Measurements from ENCODE around the gene TMEM95. TPM values are rescaled to one million over a fixed set of nuclear protein-coding genes. Genes with fewer than 3 reads are reported as not detected.

The TMEM95 gene
- total and polyA plus RNA-seq, 4 donors = not detected

GRCh38 chr17:7406235-7406825, 51.4 kb downstream of the TMEM95 start (continued):
- TF ChIP-seq, protein P1, sequence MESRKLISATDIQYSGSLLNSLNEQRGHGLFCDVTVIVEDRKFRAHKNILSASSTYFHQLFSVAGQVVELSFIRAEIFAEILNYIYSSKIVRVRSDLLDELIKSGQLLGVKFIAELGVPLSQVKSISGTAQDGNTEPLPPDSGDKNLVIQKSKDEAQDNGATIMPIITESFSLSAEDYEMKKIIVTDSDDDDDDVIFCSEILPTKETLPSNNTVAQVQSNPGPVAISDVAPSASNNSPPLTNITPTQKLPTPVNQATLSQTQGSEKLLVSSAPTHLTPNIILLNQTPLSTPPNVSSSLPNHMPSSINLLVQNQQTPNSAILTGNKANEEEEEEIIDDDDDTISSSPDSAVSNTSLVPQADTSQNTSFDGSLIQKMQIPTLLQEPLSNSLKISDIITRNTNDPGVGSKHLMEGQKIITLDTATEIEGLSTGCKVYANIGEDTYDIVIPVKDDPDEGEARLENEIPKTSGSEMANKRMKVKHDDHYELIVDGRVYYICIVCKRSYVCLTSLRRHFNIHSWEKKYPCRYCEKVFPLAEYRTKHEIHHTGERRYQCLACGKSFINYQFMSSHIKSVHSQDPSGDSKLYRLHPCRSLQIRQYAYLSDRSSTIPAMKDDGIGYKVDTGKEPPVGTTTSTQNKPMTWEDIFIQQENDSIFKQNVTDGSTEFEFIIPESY (IDR thresholded peaks at IDR 0.05) = no peak
- TF ChIP-seq RXRA (IDR thresholded peaks at IDR 0.05) (no peak), RAD21 (IDR thresholded peaks at IDR 0.05) (no peak), GABPA (IDR thresholded peaks at IDR 0.05 in 1 of 2, conservative IDR thresholded peaks at IDR 0.05 in 1 of 2) (no peak), HNF4G (IDR thresholded peaks at IDR 0.05) (no peak), TAF1 (conservative IDR thresholded peaks at IDR 0.05) (no peak), FOXA1 (IDR thresholded peaks at IDR 0.05) (no peak)
- TF ChIP-seq, protein P2, sequence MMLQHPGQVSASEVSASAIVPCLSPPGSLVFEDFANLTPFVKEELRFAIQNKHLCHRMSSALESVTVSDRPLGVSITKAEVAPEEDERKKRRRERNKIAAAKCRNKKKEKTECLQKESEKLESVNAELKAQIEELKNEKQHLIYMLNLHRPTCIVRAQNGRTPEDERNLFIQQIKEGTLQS (IDR thresholded peaks at IDR 0.05) = no peak

Small RNA genes within 50 kb of the gene (small RNA-seq; reads per million reads assigned to genes)
- not detected for gene AC026954.2

Other genes with a start within 250 kb of the TMEM95 start
Only the 30 nearest of the 36 such genes appear.
- gene ASGR1, start 175.8 kb upstream of the TMEM95 start, total RNA-seq = 100 to 1,000 TPM; 127 to 401 TPM
- gene ASGR1, start 175.8 kb upstream of the TMEM95 start, polyA plus RNA-seq = 100 to 1,000 TPM; 541 to 728 TPM
- gene DLG4, start 135.3 kb upstream of the TMEM95 start, total RNA-seq = 1 to 10 TPM; 2.1 to 5.7 TPM
- gene DLG4, start 135.3 kb upstream of the TMEM95 start, polyA plus RNA-seq = 1 to 10 TPM in 1 of 2 donors, under 1 TPM in 1; 0.40 to 1.6 TPM
- 1,000 to 10,000 TPM in 1 of 2 donors, 100 to 1,000 TPM in 1; 185 to 1,110 TPM for gene ACADVL, start 135.2 kb upstream of the TMEM95 start, total RNA-seq
- 1,000 to 10,000 TPM; 1,107 to 1,301 TPM for gene ACADVL, start 135.2 kb upstream of the TMEM95 start, polyA plus RNA-seq
- 10 to 100 TPM; 16.7 to 24.5 TPM for gene DVL2, start 120.6 kb upstream of the TMEM95 start, total RNA-seq
- gene DVL2, start 120.6 kb upstream of the TMEM95 start, polyA plus RNA-seq = 1 to 10 TPM; 3.4 to 5.9 TPM
- gene PHF23, start 115.7 kb upstream of the TMEM95 start, total RNA-seq = 10 to 100 TPM; 14.6 to 15.8 TPM
- 10 to 100 TPM; 14.0 to 18.3 TPM for gene PHF23, start 115.7 kb upstream of the TMEM95 start, polyA plus RNA-seq
- gene GABARAP, start 112.7 kb upstream of the TMEM95 start, total RNA-seq = 10 to 100 TPM; 74.4 to 88.4 TPM
- 100 to 1,000 TPM; 322 to 489 TPM for gene GABARAP, start 112.7 kb upstream of the TMEM95 start, polyA plus RNA-seq
- gene CTDNEP1, start 103.4 kb upstream of the TMEM95 start, total RNA-seq = 10 to 100 TPM; 15.2 to 21.9 TPM
- gene CTDNEP1, start 103.4 kb upstream of the TMEM95 start, polyA plus RNA-seq = 10 to 100 TPM; 11.0 to 28.6 TPM
- gene ELP5, start 102.9 kb upstream of the TMEM95 start, total RNA-seq = 10 to 100 TPM; 19.3 to 24.1 TPM
- 10 to 100 TPM; 29.1 to 38.4 TPM for gene ELP5, start 102.9 kb upstream of the TMEM95 start, polyA plus RNA-seq
- gene CLDN7, start 92.7 kb upstream of the TMEM95 start, total RNA-seq = 10 to 100 TPM in 1 of 2 donors, 1 to 10 TPM in 1; 3.0 to 20.2 TPM
- 10 to 100 TPM; 19.1 to 35.0 TPM for gene CLDN7, start 92.7 kb upstream of the TMEM95 start, polyA plus RNA-seq
- 10 to 100 TPM in 1 of 2 donors, 1 to 10 TPM in 1; 1.2 to 10.6 TPM for gene SLC2A4, start 73.4 kb upstream of the TMEM95 start, total RNA-seq
- gene SLC2A4, start 73.4 kb upstream of the TMEM95 start, polyA plus RNA-seq = 1 to 10 TPM in 1 of 2 donors, under 1 TPM in 1; 0.42 to 1.9 TPM
- gene YBX2, start 60.5 kb upstream of the TMEM95 start, total RNA-seq = under 1 TPM; 0.61 to 0.75 TPM
- under 1 TPM; 0.33 to 0.53 TPM for gene YBX2, start 60.5 kb upstream of the TMEM95 start, polyA plus RNA-seq
- gene EIF5A, start 47.5 kb upstream of the TMEM95 start, total RNA-seq = 100 to 1,000 TPM; 179 to 206 TPM
- 100 to 1,000 TPM; 399 to 506 TPM for gene EIF5A, start 47.5 kb upstream of the TMEM95 start, polyA plus RNA-seq
- gene GPS2, start 39.8 kb upstream of the TMEM95 start, total RNA-seq = 10 to 100 TPM; 20.8 TPM
- 10 to 100 TPM; 24.7 to 43.1 TPM for gene GPS2, start 39.8 kb upstream of the TMEM95 start, polyA plus RNA-seq
- 10 to 100 TPM in 1 of 2 donors, 1 to 10 TPM in 1; 8.1 to 14.2 TPM for gene NEURL4, start 25.8 kb upstream of the TMEM95 start, total RNA-seq
- gene NEURL4, start 25.8 kb upstream of the TMEM95 start, polyA plus RNA-seq = 1 to 10 TPM in 1 of 2 donors, under 1 TPM in 1; 0.76 to 6.6 TPM
- 1 to 10 TPM; 4.9 to 7.4 TPM for gene ACAP1, start 18.6 kb upstream of the TMEM95 start, total RNA-seq
- 1 to 10 TPM; 1.1 to 4.5 TPM for gene ACAP1, start 18.6 kb upstream of the TMEM95 start, polyA plus RNA-seq
- gene KCTD11, start 3.0 kb upstream of the TMEM95 start, total RNA-seq = 1 to 10 TPM in 1 of 2 donors, under 1 TPM in 1; 0.89 to 2.0 TPM
- 1 to 10 TPM in 1 of 2 donors, under 1 TPM in 1; 0.39 to 3.5 TPM for gene KCTD11, start 3.0 kb upstream of the TMEM95 start, polyA plus RNA-seq
- 1 to 10 TPM in 1 of 2 donors, under 1 TPM in 1; 0.05 to 3.2 TPM for gene TNK1, start 25.9 kb downstream of the TMEM95 start, total RNA-seq
- gene TNK1, start 25.9 kb downstream of the TMEM95 start, polyA plus RNA-seq = 1 to 10 TPM; 1.9 to 3.5 TPM
- gene PLSCR3, start 39.4 kb downstream of the TMEM95 start, total RNA-seq = 1 to 10 TPM; 2.8 to 4.2 TPM
- 10 to 100 TPM in 1 of 2 donors, 1 to 10 TPM in 1; 4.0 to 10.9 TPM for gene PLSCR3, start 39.4 kb downstream of the TMEM95 start, polyA plus RNA-seq
- gene TMEM256, start 48.9 kb downstream of the TMEM95 start, total RNA-seq = 100 to 1,000 TPM in 1 of 2 donors, 10 to 100 TPM in 1; 30.0 to 130 TPM
- 10 to 100 TPM; 95.6 to 99.8 TPM for gene TMEM256, start 48.9 kb downstream of the TMEM95 start, polyA plus RNA-seq
- 1 to 10 TPM in 1 of 2 donors, under 1 TPM in 1; 0.47 to 1.3 TPM for gene NLGN2, start 52.7 kb downstream of the TMEM95 start, total RNA-seq
- 1 to 10 TPM in 1 of 2 donors, under 1 TPM in 1; 0.24 to 2.4 TPM for gene NLGN2, start 52.7 kb downstream of the TMEM95 start, polyA plus RNA-seq
- gene SPEM1, start 65.2 kb downstream of the TMEM95 start, total RNA-seq = not detected
- not detected for gene SPEM1, start 65.2 kb downstream of the TMEM95 start, polyA plus RNA-seq
- gene SPEM2, start 70.5 kb downstream of the TMEM95 start, total RNA-seq = not detected
- gene SPEM2, start 70.5 kb downstream of the TMEM95 start, polyA plus RNA-seq = not detected
- gene SPEM3, start 73.7 kb downstream of the TMEM95 start, total RNA-seq = not detected
- not detected for gene SPEM3, start 73.7 kb downstream of the TMEM95 start, polyA plus RNA-seq
- gene TMEM102, start 80.3 kb downstream of the TMEM95 start, total RNA-seq = 1 to 10 TPM; 1.6 to 2.9 TPM
- 1 to 10 TPM; 1.6 to 3.3 TPM for gene TMEM102, start 80.3 kb downstream of the TMEM95 start, polyA plus RNA-seq
- under 1 TPM; 0.19 to 0.25 TPM for gene FGF11, start 84.4 kb downstream of the TMEM95 start, total RNA-seq
- under 1 TPM; 0.17 to 0.21 TPM for gene FGF11, start 84.4 kb downstream of the TMEM95 start, polyA plus RNA-seq
- gene CHRNB1, start 89.9 kb downstream of the TMEM95 start, total RNA-seq = 1 to 10 TPM; 4.2 to 7.4 TPM
- gene CHRNB1, start 89.9 kb downstream of the TMEM95 start, polyA plus RNA-seq = 10 to 100 TPM in 1 of 2 donors, 1 to 10 TPM in 1; 7.0 to 11.5 TPM
- 1 to 10 TPM; 4.6 to 6.0 TPM for gene ZBTB4, start 124.5 kb downstream of the TMEM95 start, total RNA-seq
- 1 to 10 TPM; 1.5 to 5.7 TPM for gene ZBTB4, start 124.5 kb downstream of the TMEM95 start, polyA plus RNA-seq
- not detected for gene SLC35G6, start 126.3 kb downstream of the TMEM95 start, total RNA-seq
- gene SLC35G6, start 126.3 kb downstream of the TMEM95 start, polyA plus RNA-seq = not detected
- gene POLR2A, start 129.2 kb downstream of the TMEM95 start, total RNA-seq = 10 to 100 TPM; 53.5 to 54.4 TPM
- 10 to 100 TPM; 13.3 to 16.2 TPM for gene POLR2A, start 129.2 kb downstream of the TMEM95 start, polyA plus RNA-seq
- 1 to 10 TPM; 4.2 to 5.7 TPM for gene TNFSF12, start 193.9 kb downstream of the TMEM95 start, total RNA-seq
- gene TNFSF12, start 193.9 kb downstream of the TMEM95 start, polyA plus RNA-seq = 10 to 100 TPM in 1 of 2 donors, 1 to 10 TPM in 1; 5.2 to 13.1 TPM